HepG2 (cell line): ENCODE results near the gene FCER1G.

ENCODE experiments used
- EP300 ChIP-seq, 3 experiments: sonication (generic) in 1 of 3; formaldehyde crosslinking in 1 of 3; IDR thresholded peaks; 2 replicates each; pipeline versions ENCODE4 v1.5.1 to v1.6.1; 2011 to 2020; ENCODE audit warnings: low read depth in 2 of 3, low read length in 2 of 3, borderline replicate concordance in 1 of 3, improper control_type of control experiment in 1 of 3, mild to moderate bottlenecking in 1 of 3, missing genetic modification reagents in 1 of 3, moderate library complexity in 1 of 3
- TF ChIP-seq, protein P1 (sequence below): sonication (generic); formaldehyde crosslinking; IDR thresholded peaks from 2 replicates; pipeline ENCODE4 v1.4.0; 2020; ENCODE audit warnings: mild to moderate bottlenecking, missing genetic modification reagents

DNA sequence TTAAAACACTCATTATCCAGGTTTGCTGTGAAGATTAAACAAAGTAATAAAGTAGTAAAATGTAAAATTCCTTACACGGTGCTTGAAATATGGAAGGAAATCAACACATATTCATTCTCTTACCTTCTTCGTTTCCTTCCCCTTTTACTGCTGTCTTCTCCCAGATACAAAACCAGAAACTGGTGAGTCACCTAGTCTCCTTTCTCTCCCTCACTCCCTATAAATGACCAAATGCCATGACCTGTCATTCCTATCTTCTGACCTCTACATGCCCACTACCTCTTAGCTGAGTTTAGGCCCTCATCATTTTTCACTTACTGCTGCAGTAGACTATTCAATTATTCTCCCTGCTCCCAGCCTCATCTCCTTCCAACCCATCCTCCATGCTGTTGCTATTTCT, 27.2 kb downstream of the FCER1G start:
- TF ChIP-seq EP300 (IDR thresholded peaks at IDR 0.05; ENCODE audit: low read depth in 2 of 2, low read length in 2 of 2) (no peak), EP300 (CRISPR knock-in tag; IDR thresholded peaks at IDR 0.05; ENCODE audit: borderline replicate concordance) (no peak)
- TF ChIP-seq, protein P1, sequence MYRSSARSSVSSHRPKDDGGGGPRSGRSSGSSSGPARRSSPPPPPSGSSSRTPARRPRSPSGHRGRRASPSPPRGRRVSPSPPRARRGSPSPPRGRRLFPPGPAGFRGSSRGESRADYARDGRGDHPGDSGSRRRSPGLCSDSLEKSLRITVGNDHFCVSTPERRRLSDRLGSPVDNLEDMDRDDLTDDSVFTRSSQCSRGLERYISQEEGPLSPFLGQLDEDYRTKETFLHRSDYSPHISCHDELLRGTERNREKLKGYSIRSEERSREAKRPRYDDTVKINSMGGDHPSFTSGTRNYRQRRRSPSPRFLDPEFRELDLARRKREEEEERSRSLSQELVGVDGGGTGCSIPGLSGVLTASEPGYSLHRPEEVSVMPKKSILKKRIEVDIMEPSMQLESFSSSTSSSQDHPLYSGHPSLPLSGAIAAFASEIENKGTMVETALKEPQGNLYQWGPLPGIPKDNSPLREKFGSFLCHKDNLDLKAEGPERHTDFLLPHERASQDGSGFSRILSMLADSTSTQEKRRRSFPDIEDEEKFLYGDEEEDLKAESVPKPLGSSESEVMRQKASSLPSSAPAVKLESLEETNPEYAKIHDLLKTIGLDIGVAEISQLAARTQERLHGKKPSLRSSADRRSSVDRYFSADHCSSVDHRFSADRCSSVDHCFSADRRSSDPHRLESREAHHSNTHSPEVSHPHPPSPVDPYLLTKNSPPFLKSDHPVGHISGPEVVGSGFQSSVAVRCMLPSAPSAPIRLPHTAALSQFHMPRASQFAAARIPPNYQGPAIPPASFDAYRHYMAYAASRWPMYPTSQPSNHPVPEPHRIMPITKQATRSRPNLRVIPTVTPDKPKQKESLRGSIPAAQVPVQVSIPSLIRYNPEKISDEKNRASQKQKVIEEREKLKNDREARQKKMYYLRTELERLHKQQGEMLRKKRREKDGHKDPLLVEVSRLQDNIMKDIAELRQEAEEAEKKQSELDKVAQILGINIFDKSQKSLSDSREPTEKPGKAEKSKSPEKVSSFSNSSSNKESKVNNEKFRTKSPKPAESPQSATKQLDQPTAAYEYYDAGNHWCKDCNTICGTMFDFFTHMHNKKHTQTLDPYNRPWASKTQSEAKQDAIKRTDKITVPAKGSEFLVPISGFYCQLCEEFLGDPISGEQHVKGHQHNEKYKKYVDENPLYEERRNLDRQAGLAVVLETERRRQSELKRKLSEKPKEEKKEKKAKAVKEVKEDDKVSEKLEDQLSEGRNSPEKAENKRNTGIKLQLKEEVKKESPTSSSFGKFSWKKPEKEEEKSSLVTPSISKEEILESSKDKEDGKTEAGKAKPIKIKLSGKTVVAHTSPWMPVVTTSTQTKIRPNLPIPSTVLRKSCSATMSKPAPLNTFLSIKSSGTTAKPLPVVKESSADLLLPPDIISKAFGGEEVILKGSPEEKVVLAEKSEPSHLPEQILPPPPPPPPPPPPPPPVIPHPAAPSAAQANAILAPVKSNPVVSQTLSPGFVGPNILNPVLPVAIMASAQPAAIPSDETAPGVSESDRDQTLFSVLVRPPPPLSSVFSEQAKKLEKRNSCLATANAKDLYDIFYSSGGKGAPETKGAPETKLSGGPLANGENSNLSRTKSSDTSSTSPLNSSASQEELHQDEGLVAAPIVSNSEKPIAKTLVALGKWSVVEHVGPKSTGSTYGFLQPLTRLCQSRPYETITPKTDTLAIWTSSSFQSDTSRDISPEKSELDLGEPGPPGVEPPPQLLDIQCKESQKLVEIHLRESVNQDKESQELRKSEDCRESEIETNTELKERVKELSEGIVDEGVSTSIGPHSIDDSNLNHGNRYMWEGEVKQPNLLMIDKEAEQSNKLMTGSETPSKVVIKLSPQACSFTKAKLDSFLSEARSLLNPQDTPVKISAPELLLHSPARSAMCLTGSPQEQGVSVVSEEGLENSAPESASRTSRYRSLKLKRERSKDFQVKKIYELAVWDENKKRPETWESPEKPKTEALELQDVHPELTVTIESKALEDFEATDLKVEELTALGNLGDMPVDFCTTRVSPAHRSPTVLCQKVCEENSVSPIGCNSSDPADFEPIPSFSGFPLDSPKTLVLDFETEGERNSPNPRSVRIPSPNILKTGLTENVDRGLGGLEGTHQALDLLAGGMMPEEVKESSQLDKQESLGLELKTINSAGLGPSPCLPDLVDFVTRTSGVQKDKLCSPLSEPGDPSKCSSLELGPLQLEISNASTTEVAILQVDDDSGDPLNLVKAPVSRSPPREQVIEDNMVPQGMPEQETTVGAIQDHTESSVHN (CRISPR knock-in tag), result no peak
